Mesenteric fat pad (tissue), 1 donor: ENCODE results near the gene OSCP1. TPM values are rescaled to one million over a fixed set of nuclear protein-coding genes. Genes with fewer than 3 reads are reported as not detected.

Source experiments
- DNase-seq: peaks from one replicate; pipeline ENCODE4 v3.0.0-alpha.2; 2020; ENCODE audit warnings: low spot score
- total RNA-seq: library from RNA; stranded (reverse); fragmentation: NEBNext Ultra II Directional; extraction: Animal tissue kit (Norgen Biotek cat#: 25700); gene quantifications from one replicate; pipeline ENCODE4 v1.2.1, GENCODE V29; 2021
- donor health status: DM: yes; HTN: yes; CAD: no.

OSCP1 gene
- total RNA-seq, 1 donor from 2014 or later, result 7.0 TPM

DNA sequence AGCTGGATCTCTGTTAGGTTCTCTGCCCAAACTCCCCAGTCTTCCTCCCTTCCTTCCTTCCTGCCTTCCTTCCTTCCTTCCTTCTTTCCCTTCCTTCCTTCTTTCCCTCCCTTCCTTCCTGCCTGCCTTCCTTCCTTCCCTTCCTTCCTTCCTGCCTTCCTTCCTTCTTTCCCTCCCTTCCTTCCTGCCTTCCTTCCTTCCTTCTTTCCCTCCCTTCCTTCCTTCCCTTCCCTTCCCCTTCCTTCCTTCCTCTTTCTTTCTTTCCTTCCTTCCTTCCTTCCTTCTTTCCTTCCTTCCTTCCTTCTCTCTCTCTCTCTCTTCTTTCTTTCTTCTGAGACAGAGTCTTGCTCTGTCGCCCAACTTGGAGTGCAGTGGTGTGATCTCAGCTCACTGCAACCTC lies 43.8 kb downstream of the OSCP1 start:
- DNase-seq, result no peak

DNA sequence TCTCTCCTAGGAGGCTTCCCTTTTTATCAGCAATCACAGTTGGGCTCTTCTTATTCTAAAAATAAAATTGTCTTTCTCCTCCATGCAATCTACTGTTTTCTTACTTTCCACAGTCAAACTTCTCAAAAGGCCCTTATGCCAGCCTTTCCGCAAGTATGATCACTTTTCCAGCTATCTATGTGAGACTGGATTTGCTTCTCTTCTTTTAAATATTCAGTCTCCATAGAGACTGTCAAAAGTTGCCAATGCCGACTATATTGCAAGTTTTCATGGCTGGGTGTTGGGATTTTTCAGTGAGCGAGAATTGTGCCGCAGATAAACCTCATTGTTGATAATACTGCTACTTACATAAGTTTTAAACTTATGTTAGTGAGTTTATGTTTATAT lies 47.8 kb downstream of the OSCP1 start:
- DNase-seq, result no peak

DNA sequence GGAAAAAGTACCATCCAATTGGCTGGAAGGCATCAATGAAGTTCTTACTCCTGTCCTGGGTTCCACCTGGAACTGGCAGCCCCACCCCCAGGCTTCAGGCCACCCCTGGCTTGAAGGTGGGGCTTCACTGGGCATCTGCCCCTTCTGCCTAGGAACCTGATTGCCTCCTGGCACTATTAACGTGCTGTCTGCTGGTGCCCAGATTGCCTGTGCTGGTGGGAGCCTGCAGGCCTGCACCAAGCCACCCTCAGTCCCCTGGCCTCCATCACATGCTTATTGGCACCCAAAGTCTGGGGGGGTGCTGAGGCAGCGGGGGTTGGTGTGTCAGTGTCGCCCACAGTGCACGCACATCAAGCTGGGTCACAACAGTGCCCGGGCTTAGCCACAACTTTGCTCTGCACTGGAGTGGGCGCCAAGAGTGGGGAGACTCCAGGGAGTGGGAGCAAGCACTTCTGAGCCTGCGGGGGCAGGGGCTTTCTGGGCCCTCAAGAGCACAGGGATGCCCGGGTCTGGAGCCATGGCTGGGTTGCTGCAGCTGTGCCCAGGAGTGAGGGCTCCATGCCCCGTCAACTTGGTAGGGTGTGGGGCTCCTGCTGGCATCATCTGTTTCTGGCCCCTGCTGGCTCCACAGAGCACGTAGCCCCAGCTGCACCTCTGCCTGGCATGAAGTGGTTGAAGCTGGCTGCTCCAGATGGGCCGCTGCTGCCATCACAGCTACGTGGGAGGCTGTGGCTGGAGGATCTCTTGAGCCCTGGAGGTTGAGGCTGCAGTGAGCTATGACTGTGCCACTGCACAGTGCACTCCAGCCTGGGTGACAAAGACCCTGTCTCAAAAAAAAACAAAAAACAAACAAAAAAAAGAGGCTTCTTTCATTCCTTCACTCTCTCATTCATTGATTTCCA lies 48.4 kb downstream of the OSCP1 start:
- DNase-seq, result no peak

DNA sequence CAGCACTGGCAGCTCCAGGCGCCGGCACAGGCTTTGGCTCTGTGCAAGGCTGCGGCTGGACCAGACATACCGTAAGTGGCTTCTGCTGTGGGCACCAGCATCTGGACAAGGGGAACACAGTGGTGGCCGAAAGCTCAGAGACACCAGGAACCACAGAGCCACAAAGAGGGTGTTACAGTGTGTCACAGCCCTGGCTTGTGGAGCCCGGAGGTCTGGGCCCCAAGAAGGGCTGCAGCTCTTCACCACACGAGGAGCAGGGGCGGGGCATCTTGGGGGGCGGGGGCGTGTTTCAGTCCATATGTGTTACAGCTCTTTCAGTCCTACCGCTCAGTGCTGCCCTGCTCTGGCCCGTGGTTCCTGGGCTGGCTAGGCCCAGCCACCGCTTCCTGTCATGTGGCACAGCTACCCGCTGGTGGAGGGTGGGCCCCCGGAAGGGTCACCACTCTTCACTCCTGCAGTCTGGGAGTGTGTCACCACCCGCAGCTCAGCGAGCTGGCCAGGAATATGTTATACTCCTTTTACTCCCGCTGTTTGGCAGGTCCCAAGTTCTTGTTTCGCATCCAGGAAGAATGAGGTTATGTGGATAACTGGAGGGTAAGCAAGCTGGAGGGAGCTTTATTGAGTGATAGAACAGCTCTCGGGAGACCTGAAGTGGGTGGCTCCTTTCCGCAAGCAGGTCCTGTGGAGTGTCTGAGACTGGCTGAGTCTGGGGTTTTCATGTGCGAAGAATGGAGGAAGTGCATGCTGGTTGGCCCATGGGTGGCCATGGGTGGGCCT lies 49.2 kb downstream of the OSCP1 start:
- DNase-seq, result no peak

DNA sequence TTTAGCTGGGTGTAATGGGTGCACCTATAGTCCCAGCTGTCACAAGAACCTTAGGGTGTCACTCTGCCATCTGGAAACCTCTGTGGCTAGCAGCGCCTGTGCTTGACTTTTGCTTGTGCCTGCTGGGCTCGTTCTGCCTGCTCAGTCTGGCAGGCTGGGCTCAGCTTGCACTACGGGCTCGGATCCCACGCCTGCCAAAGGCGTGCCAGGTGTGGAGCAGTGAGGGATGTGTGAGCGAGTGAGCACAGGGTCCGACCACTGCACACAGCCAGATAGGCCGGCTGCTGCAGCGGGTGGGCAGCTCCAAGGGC lies 49.8 kb downstream of the OSCP1 start:
- no peak for DNase-seq

DNA sequence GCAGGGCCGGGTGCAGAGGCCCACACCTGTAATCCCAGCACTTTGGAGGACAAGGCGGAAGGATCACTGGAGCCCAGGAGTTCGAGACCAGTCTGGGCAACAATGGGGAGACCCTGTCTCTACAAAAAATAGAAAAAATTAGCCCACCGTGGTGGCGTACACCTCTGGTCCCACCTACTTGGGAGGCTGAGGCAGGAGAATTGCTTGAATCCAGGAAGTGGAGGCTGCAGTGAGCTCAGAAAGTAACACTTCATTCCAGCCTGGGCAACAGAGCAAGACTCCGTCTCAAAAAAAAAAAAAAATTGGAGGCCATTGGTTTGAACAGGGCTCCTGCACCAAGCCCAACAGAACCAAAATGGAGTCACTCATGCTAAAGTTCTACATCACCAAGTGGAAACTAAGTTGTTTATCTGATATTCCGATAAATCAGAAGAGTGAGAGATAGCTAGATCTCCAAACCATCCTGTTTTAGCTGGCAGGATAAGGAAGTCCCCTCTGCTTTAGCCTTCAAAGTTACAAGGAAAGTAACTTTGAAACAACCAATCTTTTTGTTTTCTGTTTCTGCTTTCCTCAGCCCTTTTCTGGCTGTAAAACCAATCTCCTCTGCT lies 51.8 kb downstream of the OSCP1 start:
- DNase-seq, result no peak

DNA sequence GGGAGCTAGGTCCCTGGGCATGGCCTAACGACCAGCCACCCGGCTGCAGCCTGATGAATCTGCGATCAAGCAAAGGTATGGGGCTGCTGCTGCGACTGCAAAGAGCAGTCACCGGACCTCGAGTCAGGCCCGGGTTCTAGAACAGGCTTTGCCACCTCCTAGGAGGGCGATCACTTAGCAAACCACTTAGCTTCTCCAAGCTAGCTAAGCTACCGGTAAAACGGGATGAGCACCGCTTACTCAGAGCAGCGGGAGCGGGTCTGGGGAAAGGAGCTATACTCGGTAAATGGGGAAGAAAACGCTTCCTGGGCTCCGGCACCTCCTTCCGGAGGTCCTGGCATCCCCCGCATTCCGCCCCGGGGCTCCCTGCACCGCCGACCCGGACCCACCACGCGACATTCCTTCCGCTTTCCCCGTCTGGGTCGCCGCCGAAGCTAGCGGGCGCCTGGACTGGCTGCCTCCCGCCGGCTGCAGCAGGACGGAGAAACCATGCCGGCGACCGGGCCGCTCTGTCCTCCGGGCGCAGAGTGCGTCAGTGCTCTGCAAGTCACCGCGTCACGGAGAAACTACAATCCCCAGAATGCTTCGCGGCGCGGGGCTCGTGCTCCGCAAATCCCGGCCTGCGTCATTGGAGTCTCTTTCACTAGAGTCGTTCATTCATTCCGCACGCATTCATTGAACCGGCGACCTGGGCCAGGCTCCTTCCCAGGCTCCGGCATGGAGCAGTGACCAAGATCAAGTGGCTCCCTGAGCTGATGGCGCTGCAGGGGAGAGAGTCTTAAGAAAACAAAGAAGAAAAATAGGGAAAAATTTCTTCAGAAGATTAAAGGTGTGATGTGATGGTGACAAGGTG lies 52.6 kb downstream of the OSCP1 start, which contains the start of gene LSM10:
LSM10 (minus strand) TSS at position 531 of the 853 bp plus-strand sequence. CDS start 3,779 bp downstream, outside the sequence.
- peak; percentile 98 for DNase-seq

DNA sequence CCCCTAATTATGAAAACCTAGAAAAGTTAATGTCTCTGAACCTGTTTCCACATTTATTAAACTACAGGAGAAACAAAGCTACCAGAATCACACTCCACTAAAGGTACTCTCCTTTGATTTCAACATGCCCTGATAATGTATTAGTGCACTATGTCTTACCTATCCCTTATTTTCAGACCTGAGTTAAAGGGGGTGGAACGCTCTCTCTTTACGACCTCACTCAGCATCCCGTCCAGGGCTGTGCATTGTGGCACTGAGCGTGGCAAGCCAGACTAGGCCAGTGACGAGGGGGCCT lies 53.2 kb downstream of the OSCP1 start:
- no peak for DNase-seq

DNA sequence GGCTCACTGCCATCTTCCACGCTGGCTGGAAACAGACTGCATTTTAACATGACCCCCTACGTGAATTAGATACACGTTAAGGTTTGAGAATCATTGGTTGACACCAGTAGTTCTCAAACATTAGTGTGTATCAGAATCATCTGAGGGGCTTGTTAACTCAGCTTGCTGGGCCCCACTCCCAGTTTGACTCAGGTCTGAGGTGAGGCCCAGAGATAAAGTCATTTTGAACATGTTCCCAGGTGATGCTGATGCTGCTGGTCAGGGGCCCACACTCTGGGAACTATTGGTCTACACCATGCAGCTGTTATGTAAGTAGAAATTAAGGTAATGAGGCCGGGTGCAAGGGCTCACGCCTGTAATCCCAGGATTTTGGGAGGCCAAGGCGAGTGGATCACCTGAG lies 53.9 kb downstream of the OSCP1 start:
- no peak for DNase-seq

DNA sequence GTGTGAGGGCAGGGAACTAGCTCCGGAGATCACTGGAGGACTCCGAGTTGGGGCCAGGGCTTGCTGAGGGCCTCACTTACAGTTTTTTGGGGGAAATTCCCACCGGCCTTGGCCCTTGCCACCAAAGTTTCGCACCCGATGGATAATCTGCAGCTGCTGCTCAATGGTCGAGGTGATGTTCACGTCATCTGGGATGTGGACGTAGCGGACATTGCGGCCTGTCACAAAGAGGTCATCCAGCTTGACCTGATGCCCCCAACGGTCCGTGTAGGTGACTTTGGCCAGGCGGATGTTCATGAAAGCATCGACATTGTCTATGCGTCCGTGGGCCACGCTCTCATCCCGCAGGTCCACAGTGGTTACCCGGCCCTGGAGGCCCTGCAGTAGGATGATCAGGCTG lies 56.6 kb downstream of the OSCP1 start:
- no peak for DNase-seq

DNA sequence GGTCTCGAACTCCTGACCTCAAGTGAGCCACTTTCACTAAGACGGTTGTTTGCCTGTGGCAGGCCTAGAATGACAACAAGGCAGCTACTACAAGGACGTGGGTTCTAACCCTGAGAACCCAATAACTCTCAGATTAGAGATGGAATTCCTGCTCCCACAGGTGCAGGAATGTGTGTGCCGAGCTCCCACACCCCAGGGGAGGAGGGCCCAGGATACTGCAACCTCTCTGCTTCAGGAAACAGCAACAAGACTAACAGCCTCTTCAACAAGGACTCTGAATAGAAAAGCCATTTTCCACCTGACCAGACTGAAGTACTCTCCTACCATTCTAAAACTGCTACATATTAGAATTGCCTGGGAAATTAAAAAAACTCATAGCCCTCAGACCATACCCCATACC lies 57.4 kb downstream of the OSCP1 start:
- no peak for DNase-seq

DNA sequence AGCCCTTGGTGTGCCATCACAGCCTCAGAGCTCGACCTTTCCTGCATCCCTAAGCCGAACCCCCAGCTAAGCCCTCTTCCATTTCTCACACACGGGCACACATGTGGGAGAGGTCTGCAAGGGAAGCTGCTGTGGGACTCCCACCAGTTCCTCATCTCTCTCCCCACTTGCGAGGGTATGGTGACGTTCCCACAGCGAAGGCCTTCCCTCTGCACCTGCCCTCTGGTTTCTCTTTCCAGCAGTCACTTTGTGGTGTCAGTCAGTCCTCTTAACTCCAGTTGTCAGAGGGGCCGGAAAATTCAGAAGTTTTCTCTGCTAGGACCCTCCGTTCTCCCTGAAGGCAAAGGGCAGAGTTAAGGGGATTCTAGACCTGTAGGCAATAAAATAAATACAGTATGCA lies 59.0 kb downstream of the OSCP1 start:
- no peak for DNase-seq

DNA sequence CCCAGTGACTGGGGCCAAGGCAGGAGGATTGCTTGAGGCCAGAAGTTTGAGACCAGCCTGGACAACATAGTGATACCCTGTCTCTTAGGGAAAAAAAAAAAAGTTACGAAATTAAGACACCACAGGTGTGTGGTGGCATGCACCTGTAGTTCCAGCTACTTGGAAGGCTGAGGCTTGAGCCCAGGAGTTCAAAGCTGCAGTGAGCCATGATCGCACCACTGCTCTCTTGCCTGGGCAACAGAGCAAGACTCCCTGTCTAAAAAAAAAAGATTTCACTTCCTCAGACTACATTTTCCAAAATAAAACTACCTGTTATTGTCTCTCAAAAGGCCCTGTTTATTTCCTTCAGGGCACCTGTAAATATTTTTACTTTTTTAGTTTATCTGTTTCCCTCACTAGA lies 59.8 kb downstream of the OSCP1 start:
- DNase-seq, result no peak

DNA sequence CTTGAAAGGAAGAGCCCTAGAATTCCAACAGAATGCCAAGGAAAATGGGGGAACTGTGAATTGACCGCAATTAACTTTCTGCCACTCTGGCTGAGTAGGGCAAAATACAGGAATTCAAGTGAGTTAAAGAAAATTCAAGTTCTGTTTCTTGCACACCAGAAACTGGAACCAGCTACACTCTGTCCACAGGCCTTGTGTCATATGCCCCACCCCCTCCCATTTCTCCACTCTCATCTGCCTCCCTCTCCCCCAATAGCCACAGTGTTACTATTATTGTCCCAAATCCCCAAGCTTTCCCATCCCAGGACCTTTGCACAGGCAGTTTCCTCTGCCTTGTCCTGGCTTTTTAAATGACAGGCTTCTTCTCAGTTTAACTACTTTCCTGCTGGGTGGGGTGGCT lies 60.3 kb downstream of the OSCP1 start:
- no peak for DNase-seq

DNA sequence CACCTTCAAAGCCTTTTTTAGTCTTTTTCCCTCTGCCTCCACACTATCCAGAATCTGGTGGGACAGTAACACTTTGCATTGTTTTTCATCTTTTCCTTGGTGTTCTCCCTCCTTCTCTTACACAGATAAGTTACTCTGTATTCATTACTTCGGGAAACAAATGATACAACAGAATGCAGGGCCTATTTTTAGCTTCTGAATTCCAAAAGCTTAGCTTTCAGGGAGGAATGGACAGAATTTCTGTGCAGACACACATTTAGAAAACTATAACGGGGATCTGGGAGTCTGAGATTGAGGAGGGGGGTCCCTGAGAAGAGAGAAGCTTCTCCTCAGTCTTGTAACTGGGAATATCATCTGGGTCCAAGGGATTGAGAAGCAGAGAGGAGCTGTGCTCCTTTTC lies 61.0 kb downstream of the OSCP1 start:
- DNase-seq, result no peak

DNA sequence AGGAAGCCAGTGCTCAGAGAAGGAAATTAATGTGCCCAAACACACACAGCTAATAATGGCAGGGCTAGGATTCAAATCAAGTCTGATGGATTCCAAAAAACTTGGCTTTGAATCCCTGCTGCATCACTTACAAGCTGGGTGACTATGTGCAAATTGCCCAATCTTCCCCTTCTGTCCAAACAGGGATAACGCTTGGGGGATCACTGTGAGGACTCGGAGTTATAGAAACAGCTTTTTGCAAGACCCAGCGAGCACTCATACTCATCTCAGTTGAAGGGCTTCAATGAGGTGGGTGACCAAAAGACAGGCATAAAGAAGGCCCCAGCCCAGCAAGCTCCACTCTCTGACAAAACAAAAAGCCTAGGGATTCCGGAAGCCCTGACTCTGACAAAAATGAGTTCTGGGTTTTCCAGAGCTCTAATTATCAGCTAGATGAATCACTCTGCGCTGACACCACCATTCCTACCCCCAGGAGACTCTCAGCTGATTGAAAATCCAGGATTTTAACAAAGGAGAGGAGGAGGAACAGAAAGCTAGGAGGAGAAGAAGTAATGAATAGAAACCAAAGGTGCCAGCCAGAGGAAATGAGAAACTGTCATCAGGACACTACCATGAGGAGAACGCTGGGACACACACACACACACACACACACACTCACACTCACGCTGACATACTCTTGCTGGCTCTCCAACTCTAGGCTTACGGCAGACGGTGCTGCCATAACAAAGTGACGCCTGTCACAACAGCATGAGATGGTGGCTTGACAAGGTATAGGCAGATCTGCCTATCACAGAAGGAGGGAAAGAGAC lies 62.9 kb downstream of the OSCP1 start:
- DNase-seq, result no peak

DNA sequence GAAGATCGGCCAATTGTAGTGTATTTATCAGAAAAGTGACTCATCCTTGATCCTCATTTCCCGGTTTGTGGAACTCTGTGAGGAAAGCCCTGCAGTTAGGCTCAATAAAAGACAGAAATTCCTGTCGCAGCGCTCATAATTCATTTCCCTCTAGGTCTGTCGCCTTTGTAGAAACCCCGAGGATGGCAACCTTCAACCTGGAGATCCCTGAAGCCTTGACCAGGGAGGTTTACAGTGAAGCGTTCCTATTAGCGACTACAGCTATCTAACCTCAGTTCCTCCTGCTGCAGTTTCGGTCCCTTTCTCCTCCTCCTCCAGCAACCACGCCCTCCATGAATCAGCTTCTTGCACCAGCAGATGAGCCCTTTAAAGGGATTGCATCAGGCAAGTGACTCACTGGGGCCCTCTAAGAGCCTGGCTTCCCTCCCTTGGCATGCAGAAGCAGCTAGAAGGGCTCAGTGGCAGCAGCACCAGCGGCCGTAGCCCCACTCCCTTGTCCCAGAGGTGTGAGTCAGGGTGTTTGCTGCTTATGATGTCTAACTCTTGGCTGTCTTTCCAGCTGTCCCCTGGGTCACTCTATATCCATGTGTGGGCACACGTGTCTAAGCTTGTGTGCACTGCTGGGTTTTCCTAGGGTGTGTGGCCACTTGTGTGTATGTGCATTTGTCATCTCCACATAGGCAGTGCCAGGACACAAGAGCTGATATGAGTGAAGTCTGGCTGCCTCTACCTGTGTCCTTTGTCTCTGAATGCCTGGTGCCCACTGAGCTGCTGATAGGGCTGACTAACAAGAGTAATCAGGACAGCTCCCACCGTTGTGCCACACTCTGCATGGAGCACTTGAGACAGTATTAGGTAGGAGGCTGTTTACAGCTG lies 63.7 kb downstream of the OSCP1 start:
- DNase-seq, result peak; percentile 94

DNA sequence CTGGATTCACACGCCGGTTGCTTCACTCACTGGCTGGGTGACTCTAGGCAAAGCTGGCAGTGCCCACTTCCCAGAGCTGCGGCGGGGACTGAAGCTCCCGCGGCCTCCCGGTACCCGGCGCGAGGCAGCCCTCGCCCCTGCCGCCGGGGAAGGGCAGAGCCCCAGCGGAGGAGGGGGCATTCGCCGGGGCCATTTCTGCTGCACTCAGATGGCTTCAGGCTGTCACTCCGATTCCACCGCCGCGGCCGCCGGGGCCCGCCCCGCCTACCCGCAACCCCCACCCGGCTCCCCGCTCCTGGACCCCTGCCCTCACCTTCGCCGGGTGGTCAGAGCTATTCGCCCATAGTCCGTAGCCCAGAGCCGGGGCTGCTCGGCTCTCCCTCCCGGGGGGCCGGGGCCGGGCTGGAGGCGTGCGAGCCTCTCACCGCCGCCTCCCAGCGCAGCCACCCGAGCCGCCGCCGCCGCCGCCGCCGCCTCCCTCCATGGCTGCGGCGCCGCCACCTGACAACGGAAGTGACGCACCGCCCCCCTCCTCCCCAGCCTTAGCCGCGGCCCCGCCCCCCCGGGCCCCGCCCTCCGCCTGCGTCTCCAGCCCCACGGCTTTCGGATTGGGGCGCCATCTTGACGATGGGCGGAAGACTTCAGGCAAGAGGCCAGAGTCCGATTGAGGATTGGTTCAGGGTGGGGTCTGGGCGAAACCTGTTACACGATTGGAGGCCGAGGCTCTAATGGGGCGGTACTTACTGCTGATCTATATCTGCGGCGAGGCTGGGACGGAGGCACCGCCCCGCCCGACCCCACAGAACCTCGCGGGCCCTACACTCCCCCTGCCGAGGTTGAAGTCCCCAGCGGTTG lies 64.6 kb downstream of the OSCP1 start, which contains the start of gene STK40:
STK40 (minus strand) TSS at position 515 of the 855 bp plus-strand sequence. CDS start 24,592 bp downstream, outside the sequence.
- peak; percentile 99 for DNase-seq
